SU-DHL-6 (cell line): ENCODE results near the gene OR9A4.

ENCODE experiments used
- EZH2phosphoT487 ChIP-seq: fragments of 200-600 bp; sonication (generic), shearing (Covaris generic); conservative IDR thresholded peaks from 2 replicates; pipeline ENCODE4 v1.6.1; 2018; ENCODE audit warnings: mild to moderate bottlenecking, antibody characterized with exemption, low read length, moderate library complexity, mixed read lengths
- TF ChIP-seq, protein P1 (sequence below): fragments of 200-600 bp; sonication (generic); IDR thresholded peaks from one replicate; pipeline ENCODE4 v1.5.1; 2017; ENCODE audit warnings: antibody characterized with exemption, mild to moderate bottlenecking, low read length, moderate library complexity; ENCODE audit not compliant: insufficient read depth, poor library complexity, severe bottlenecking

DNA sequence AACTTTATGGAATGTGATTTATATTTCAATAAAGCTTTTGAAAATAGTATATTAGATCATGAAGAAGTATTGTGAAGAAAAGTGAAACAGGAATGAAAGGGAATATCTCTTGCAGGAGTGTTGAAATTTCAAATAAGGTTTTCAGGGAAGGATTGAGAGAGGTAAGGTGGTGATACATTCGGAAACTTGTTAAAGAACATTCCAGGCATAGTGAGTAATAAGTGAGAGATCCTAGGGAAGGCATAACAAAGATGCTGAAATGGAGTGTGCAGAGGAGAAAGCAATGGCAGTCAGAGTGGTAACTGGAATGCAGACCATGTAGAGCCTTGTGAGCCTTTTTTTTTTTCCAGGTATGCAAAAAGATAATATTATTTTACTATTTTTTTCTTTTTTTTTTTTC lies 4.1 kb downstream of the OR9A4 start:
- TF ChIP-seq, protein P1, sequence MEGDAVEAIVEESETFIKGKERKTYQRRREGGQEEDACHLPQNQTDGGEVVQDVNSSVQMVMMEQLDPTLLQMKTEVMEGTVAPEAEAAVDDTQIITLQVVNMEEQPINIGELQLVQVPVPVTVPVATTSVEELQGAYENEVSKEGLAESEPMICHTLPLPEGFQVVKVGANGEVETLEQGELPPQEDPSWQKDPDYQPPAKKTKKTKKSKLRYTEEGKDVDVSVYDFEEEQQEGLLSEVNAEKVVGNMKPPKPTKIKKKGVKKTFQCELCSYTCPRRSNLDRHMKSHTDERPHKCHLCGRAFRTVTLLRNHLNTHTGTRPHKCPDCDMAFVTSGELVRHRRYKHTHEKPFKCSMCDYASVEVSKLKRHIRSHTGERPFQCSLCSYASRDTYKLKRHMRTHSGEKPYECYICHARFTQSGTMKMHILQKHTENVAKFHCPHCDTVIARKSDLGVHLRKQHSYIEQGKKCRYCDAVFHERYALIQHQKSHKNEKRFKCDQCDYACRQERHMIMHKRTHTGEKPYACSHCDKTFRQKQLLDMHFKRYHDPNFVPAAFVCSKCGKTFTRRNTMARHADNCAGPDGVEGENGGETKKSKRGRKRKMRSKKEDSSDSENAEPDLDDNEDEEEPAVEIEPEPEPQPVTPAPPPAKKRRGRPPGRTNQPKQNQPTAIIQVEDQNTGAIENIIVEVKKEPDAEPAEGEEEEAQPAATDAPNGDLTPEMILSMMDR: no peak
- TF ChIP-seq EZH2phosphoT487: no peak
